DND-41 (cell line): ENCODE measurements around the gene CADPS.

Source experiments
- ATAC-seq: fragments of 200-7000 bp; cut with Tn5 transposase; 3 replicates; pipeline ENCODE4 v1.9.1; 2021; ENCODE audit warnings: low read depth; ENCODE audit not compliant: insufficient read depth
- DNase-seq: peaks from one replicate; pipeline ENCODE4 v3.0.0-alpha.2; 2020
- H2AFZ ChIP-seq: 2 replicates; pipeline ENCODE4 v1.6.0; 2012; ENCODE audit warnings: low read depth, low read length
- H3K27ac ChIP-seq: 2 replicates; pipeline ENCODE4 v1.5.1; 2012; ENCODE audit warnings: low read length, inconsistent platforms
- H3K27me3 ChIP-seq: fragments of 200-600 bp; sonication (generic); 2 replicates; pipeline ENCODE4 v1.6.0; 2012; ENCODE audit warnings: low read length, mild to moderate bottlenecking, inconsistent platforms; ENCODE audit not compliant: insufficient read depth, poor library complexity
- H3K36me3 ChIP-seq: 2 replicates; pipeline ENCODE4 v1.5.1; 2012; ENCODE audit warnings: low read length, inconsistent platforms; ENCODE audit not compliant: insufficient read depth
- H3K4me1 ChIP-seq: 2 replicates; pipeline ENCODE4 v1.5.1; 2012; ENCODE audit warnings: mild to moderate bottlenecking, low read length; ENCODE audit not compliant: insufficient read depth
- H3K4me2 ChIP-seq: 2 replicates; pipeline ENCODE4 v1.6.0; 2012; ENCODE audit warnings: mild to moderate bottlenecking, moderate library complexity, low read length, inconsistent platforms; ENCODE audit not compliant: insufficient read depth
- H3K4me3 ChIP-seq, 2 experiments: fragments of 200-600 bp in 1 of 2; shearing (Covaris generic) in 1 of 2; 2 replicates each; pipeline ENCODE4 v1.5.1; 2012 to 2016; ENCODE audit warnings: inconsistent platforms in 2 of 2, low read length in 2 of 2, mild to moderate bottlenecking in 2 of 2, low read depth in 1 of 2, moderate library complexity in 1 of 2
- H3K79me2 ChIP-seq: 2 replicates; pipeline ENCODE4 v1.6.0; 2012; ENCODE audit warnings: low read length, inconsistent platforms; ENCODE audit not compliant: insufficient read depth
- H3K9ac ChIP-seq: 2 replicates; pipeline ENCODE4 v1.6.0; 2012; ENCODE audit warnings: low read depth, mild to moderate bottlenecking, inconsistent platforms, low read length, moderate library complexity
- H3K9me3 ChIP-seq: 2 replicates; pipeline ENCODE4 v1.5.1; 2012; ENCODE audit warnings: low read length, moderate library complexity, mild to moderate bottlenecking, inconsistent platforms; ENCODE audit not compliant: insufficient read depth, severe bottlenecking
- H4K20me1 ChIP-seq: 2 replicates; pipeline ENCODE4 v1.6.0; 2012; ENCODE audit warnings: low read length; ENCODE audit not compliant: insufficient read depth
- CTCF ChIP-seq: IDR thresholded peaks from 2 replicates; pipeline ENCODE4 v1.5.1; 2012; ENCODE audit warnings: borderline replicate concordance, low read length, moderate library complexity, mild to moderate bottlenecking; ENCODE audit not compliant: poor library complexity, severe bottlenecking; ENCODE audit errors: extremely low read depth
- EZH2 ChIP-seq: IDR thresholded peaks from 3 replicates; pipeline ENCODE4 v1.6.1; 2012; ENCODE audit warnings: borderline replicate concordance, low read depth, mild to moderate bottlenecking, moderate library complexity, low read length, inconsistent platforms; ENCODE audit not compliant: severe bottlenecking

CADPS gene

GRCh38 chr3:62574266-62574898 lies 300.8 kb downstream of the CADPS start:
- TF ChIP-seq EZH2, result no peak
- TF ChIP-seq CTCF, result no peak
- Histone ChIP-seq H3K4me1 (no peaks in the 10 kb centered on the region), H3K27me3 (no peaks in the 10 kb centered on the region), H4K20me1 (no peaks in the 10 kb centered on the region), H3K9ac (no peak overlapping the region), H3K27ac (no peak overlapping the region), H3K36me3 (no peaks in the 10 kb centered on the region), H3K4me2 (no peak overlapping the region), H3K79me2 (no peaks in the 10 kb centered on the region), H3K9me3 (peaks cover 2% of the 10 kb centered on the region), H2AFZ (no peak overlapping the region), H3K4me3 (no peak overlapping the region)
- ATAC-seq (no peak), DNase-seq (no peak)

GRCh38 chr3:62571916-62572315 lies 303.3 kb downstream of the CADPS start:
- Histone ChIP-seq H3K4me3 (no peak overlapping the region), H3K27me3 (no peaks in the 10 kb centered on the region)
- DNase-seq, result no peak

GRCh38 chr3:62570888-62571287 lies 304.3 kb downstream of the CADPS start:
- H3K4me2 ChIP-seq, result no peak overlapping the region
- H4K20me1 ChIP-seq, result no peaks in the 10 kb centered on the region
- TF ChIP-seq CTCF, result no peak
- TF ChIP-seq EZH2, result no peak
- no peaks in the 10 kb centered on the region for H3K9me3 ChIP-seq
- no peak overlapping the region for H3K27ac ChIP-seq
- no peaks in the 10 kb centered on the region for H3K79me2 ChIP-seq
- no peak overlapping the region for H3K9ac ChIP-seq
- H3K4me3 ChIP-seq, result no peak overlapping the region
- DNase-seq, result no peak
- no peak overlapping the region for H2AFZ ChIP-seq
- H3K4me1 ChIP-seq, result no peaks in the 10 kb centered on the region
- ATAC-seq, result no peak
- no peaks in the 10 kb centered on the region for H3K36me3 ChIP-seq
- no peaks in the 10 kb centered on the region for H3K27me3 ChIP-seq

More at GRCh38 chr3:62571916-62572315, 303.3 kb downstream of the CADPS start:
- Histone ChIP-seq H3K36me3 (no peaks in the 10 kb centered on the region), H3K4me2 (no peak overlapping the region), H3K9ac (no peak overlapping the region), H3K9me3 (no peaks in the 10 kb centered on the region), H3K27ac (no peak overlapping the region), H3K4me1 (no peaks in the 10 kb centered on the region), H3K79me2 (no peaks in the 10 kb centered on the region), H4K20me1 (no peaks in the 10 kb centered on the region), H2AFZ (no peak overlapping the region)
- ATAC-seq, result no peak
- TF ChIP-seq EZH2 (no peak), CTCF (no peak)
